GM21717 (cell line): Measurements from ENCODE around the gene ST6GALNAC4.
A peak's percentile ranks its signal among the peaks of the same experiment; 100 is the strongest.

Experiments
- ATAC-seq: cut with Tn5 transposase; IDR thresholded peaks from one replicate; pipeline ENCODE4 v1.9.1; 2021; ENCODE audit warnings: mild to moderate bottlenecking, moderate library complexity; ENCODE audit not compliant: unreplicated experiment

Gene ST6GALNAC4

DNA sequence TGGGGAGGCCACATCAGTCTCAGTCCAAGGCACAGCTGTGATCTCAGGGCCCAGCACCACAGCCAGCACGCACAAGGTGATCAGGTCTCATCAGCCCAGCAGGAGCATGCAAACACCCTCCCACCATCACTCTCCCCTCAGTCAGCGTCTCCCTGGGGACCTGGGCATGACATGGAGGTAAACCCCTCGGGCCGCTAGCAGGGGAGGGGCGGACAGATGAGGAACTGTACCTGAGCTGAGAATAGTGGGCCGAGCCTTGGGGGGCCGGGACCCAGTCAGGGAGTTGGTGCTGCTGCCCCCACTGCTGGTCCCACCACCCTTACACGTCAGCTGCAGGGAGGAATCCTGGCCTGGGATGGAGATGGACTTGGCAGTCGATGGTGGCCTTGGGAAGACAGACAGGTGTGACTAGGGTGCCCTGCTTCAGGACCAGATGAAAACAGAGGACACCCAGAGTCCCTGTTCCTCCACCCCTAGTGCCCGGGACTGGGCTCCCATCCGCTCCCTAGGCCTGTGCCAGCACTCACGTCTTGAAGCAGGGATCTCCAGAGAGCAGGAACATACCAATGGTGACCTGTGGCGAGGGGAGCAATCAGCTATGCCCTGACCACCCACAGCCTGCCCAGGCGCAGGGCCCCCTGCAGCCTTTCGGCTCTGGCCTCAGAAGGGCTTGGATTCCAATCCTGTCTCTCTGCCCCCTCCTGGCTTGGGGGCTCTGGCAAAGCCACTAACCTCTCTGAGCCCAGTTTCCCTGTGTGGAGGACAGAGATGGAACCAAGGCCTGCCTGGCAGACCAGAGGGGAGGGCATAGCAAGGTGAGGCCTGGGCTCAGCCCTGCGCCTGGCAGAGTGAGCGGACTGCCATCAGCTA lies 31.2 kb upstream of the ST6GALNAC4 start:
- no peak for ATAC-seq

DNA sequence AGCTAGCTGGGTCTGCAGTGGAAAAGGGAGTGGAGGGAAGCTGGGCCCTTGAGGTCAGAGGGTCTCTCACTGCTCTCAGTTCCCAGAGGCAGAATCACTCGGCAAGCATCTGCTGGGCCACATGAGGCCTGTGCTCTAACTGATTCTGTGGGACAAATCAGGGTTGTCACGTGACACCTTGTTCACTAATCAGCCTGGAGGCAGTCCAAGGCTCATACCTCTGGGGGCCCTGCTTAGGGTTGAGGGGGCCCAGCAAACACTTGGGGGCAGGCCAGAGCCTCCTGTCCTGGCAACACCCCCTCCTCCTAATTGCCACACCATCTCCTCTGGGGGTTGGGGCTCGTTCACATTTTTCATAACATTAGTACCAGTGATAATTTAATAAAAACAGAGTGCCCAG lies 29.9 kb upstream of the ST6GALNAC4 start:
- no peak for ATAC-seq

DNA sequence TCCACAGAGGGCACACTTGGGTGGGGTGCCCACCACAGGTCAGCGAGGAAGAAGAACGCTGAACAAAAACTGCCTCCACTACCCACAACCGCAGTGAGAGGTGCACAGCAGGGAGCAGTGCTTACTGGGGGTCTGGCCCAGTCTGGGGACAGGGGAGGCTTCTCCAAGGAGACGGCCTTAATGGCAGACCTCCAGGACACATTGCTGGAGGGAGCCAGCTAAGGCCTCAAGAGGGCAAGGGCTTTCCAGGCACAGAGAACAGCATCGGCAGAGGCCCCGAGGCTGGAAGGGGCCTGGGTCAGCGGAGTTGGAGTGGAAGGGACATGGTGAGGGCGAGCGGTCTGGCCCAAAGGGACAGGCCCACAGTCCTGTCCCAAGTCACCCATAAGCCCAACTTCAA lies 29.1 kb upstream of the ST6GALNAC4 start:
- ATAC-seq: no peak

DNA sequence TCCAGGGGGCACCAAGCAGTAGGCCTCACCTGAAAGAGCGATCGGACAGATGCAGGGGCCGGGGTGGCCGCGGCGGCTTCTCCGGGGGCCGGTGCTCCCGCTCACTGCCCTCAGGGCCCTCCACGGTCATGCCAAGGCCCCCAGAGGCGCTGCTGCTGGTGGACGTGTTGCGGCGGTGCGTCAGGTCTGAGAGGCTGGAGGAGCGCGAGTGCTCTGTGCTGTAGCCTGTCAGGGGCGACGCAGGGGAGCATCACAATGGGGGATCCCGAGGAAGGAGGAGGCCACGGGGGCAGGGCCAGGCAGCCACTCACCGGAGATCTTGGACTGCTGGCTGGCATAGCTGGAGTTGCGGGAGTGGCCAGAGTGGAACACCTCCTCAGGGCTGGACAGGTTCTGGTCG lies 28.5 kb upstream of the ST6GALNAC4 start:
- no peak for ATAC-seq

DNA sequence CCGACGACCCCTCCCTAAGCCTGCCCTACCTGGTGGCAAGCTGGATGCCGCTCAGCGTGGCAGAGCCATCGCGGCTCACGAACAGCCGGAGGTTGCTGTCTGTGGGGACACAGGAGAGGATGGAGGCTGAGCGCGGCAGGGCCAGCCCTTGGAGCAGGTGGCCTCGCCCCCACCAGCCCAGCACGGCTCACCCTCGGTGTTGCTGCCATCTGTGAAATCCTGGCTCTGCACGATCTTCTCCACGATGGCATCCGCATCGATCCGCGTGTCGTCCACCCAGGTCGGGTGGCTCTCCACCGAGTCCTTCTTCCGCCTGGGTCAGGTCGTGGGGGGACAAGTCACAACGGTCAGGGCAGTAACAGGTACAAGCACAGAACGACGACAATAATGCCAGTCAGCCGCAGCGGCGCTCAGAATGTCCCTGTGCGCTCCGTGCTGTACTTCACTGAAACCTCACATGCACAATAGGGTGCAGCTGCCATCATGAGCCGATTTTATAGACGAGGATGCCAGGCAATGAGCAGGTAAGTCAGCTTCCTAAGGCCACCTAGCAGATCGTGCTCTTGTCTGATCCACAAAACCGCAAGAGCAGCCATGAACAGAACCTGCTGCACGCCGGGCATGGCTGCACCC lies 27.9 kb upstream of the ST6GALNAC4 start:
- ATAC-seq: no peak

DNA sequence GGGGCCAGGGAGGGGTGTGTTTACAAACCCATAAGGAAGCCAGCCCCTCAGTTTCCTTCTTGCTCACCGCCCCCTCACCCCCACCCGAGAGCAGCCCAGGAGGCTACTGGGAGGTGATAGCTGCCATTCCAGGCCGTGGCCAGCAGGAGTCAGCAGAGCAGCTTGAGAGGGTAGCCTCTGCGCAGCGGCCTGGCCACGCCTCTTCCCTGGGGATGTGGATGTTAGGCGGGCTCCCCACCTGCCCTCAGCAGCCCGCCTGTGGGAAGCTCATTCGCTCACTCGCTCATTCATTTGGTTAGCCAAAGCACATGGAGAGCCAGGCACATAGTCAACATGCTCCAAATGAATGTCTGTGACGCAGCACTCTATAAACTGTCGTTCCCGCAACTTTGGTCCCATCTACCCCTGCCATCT lies 26.9 kb upstream of the ST6GALNAC4 start:
- ATAC-seq: no peak

DNA sequence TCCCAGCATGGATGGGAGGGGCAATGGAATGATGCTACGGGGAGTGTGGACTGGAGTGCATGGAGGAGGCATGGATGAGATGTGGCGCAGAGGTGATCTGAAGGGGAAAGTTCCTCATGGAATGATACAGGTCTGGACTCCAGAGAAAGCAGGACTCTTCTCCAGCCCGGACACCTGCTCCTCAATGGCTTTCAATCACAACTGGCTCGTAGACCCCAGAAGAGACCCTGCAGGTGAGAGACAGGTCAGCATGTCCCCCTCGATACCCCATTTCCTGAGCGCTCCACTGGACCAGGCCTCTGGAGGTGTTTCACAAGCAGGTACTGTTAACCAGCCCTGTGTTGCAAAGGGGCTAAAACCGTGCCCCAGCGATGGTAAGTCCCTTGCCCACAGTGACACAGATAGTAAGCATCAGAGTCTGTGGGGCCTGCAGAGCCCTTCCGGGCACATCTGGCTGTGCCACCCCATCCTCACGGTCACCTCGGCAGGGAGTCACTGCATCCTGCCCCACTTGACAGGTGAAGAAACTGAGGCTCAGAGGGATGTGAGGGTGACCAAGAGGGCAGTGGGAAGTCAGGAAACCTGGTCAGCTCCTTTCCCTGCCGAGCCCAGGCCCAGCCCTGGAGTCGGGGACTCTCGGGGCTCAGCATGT lies 26.3 kb upstream of the ST6GALNAC4 start:
- no peak for ATAC-seq

DNA sequence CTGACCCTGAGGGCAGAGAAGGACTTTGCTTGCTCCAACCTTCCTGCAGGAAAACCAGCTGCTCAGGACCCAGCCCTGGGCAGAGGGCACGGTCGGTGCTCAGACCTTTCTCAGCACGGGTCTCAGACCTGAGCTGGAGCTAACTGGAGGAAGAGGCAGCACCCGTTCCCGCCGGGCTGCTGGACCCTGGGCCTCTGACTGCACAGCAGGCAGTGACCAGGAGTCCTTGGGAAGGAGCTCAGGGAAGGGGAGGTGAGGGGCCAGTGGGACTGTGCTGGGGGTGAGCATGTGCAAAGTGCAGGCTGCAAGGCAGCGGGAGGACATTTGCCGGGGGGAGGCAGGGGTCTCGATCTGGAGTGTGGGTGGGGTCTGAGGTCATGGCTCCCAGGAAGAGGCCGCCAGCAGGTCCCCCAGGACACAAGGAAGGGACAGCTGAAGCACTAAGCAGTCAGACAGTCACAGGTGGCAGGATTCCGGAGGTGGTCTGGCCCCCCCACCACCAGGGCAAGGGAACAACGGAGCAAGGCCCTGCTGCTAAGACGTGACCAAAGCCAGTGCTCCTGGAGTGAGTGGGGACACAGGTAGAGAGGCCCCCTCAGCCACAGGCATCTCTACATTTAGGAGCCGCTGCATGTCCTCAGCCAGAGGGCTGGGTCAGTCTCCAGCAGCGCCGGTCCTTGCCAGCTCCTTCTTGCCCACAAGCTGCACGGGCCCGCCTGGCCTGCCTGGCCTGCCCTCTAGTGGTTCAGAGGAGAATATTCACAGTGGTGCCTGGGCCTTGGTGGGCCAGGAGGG lies 25.6 kb upstream of the ST6GALNAC4 start:
- no peak for ATAC-seq

DNA sequence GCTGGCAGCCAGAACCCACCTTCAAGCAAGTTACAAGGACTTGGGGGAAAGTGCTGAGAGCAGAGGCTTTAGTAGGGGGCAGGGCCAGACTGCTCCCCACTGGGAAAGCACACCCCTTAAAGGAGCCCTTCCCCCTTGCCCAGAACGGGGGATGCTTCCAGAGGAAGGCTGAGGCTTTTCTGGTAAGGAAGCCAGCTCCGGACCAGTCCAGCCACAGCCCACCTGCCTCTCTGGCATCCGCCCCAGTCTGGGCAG lies 25.0 kb upstream of the ST6GALNAC4 start:
- no peak for ATAC-seq

DNA sequence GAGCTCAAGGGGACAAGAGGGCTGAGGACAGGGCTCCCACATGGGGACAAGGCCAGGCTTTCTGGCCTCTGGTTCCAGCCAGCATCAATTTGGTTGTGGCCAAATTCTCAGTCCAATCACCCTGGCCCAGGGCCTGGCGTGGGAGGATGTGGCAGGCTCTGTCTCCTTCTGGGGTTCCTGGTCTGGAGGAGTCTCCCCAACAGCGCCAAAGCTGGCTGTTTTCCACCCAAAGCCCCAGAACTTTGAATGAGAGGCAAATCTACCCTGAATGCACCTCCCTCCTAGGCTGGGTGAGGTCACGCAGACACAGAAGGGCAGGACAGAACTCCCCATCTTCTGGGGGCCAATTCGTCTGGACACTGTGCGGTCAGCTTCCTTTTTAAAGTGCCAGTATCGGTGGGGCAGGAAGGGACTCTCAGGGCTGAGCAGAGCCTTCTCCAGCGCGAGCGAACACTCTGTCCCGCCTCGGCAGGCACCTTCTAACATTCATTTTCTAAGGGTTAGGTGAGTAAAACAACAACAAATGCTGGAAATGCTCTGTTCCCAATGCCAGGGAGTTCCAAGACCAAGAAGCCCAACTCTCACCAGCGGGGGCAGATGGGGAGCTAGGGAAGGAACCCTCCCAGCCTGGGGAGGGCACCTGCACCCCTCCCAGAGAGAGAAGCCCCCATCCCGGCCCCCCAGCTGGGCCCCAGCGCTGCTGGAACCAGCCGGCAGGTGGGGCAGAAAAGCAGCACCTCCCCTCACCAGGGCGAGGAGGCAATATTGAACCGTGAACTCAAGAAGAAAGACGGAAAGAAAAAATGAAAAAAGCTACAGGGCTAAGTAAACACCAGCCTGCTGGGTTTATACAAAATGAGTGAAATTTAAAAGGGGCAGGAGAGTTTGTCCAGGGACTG lies 24.5 kb upstream of the ST6GALNAC4 start:
- ATAC-seq: no peak

DNA sequence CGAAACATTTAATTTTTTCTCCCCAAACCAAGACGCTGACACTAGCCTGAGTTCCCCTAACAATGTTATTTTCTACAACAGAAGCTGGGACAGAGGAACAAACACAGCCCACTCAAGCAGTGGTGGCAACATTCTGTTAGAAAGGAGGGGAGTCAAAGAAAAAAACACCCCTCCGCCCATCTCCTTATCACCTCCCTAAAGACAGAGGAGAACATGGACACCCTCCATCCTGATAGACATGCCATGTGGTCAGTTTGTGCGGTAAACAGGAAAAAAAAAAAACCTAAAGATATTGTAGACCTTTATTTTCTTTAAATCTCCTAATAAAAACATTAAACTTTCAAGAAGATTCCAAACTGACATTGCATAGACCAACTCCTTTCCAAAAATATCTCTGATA lies 23.8 kb upstream of the ST6GALNAC4 start:
- no peak for ATAC-seq

DNA sequence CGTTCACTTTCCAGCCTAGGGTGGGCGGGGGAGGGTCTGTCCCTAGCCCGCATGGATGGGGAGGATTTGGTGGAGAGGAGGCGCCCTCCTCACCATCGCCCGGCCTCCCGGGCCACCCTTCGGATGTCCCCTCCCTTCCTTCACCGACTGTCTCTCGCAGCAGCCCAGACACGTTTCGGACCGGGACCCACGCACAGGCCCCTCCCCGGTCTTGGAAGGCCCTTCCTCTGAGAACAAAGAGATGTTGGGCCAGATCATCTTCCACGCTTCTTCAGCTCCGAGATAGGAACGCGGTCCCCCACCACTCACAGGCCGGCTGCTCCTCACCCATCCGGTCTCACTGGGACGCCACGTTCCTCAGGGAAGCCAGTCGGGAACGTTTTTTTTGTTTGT lies 21.5 kb upstream of the ST6GALNAC4 start:
- ATAC-seq: no peak

DNA sequence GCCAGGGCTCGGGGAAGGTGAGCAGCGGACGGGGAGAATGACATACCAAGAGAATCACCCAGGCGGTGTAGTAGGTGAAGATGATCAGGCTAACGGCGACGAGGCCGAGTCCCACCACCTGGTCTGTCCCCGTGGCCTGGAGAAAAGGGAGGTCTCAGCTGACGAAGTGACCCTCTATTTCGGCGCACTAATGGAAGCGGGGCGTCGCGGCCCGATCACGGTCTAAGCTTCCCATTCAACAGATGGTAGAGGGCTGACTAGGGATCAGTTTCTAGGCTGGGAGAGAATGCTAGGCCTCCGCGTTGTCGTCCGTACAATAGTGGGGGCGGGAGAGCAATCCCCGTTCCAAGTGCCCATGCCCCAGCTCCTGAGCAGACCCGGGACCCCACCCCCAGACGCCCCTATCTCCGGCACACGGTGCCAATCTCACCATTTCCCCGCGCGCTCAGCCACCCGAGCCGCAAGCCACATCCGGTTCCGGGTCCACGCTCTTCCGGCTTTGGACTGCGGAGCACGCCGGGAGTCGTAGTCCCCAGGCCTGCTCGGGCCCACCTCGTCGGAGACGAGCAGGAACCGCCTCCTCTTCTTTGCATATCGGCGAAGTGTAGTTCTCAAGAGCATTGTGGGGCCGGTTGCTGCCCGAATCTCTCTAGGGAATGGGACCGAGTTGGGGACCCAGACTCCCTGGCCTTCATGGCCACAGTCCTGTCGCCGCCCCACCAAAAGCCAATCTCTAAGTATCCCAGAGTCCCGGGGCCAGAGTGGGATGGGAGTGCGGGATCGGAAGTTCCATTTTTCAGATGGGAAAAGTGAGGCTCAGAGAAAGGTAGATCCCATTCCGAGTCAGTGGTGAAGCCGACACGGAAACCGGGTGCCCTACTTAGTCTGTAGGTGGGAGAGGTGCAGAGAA lies 20.8 kb upstream of the ST6GALNAC4 start, which contains the start of gene DPM2:
TSS of gene DPM2 (minus strand) at position 467 of the 910 bp plus-strand sequence. CDS start at position 433, 34 bp downstream.
- ATAC-seq: peak; percentile 79

DNA sequence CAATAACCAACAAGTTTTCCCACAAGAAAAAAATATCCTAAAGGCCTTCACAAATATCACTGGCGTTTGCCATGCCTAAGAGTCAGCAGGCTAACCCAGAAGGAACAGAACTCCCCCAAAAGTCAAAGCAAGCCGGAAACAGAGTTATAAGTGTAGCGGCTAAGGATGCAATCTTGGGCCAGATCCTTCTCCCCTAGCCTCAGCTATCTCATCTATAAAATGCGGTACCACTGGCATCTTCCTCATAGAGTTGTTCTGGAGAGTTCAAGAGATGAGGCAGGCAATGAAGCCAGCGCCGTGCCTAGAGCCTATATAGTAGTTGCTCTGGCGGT lies 20.2 kb upstream of the ST6GALNAC4 start:
- ATAC-seq: no peak

DNA sequence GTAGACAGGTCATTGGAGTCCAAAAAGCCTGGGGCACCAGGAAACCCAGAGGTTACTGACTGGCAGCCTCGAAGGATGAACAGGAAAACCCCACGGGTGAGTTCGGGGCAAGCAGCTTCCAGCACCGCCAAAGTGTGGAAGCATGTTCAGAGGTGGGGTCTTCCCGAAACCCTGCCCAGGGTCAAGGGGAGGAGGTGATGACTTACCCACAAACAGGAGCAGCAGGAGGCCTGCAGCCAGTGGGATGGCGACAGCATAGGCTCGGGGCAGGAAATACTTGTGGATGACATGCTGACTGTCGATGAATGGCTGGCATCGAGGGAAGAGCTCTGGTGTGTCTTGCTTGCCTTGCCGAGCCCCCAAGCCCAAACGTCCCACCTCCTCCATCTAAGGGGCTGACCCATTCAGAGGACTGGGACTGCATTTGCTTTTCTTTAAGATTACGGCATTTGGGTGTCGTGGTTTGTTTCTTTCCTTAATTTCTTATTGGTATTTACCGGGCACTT lies 19.6 kb upstream of the ST6GALNAC4 start:
- no peak for ATAC-seq

DNA sequence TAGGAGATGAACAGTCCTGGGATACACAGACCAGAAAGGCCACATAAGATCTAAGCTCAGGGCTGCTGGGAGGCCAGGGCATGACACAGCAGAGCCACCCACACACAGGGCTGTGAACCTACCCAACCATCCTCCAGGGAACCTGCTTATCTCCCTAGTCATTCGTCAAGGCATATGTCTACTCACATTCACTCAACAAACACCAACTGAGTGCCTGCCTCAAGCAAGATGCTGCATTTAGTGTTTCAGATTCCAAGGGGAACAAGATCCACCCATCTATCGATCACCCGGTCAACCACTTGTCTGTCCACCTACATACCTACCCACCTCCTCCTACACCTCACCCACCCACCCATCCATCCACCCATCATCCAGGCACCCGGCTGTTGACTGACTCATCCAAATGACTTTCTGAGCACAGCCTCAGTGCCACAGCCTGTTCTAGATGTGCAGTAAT lies 19.0 kb upstream of the ST6GALNAC4 start:
- ATAC-seq: no peak

DNA sequence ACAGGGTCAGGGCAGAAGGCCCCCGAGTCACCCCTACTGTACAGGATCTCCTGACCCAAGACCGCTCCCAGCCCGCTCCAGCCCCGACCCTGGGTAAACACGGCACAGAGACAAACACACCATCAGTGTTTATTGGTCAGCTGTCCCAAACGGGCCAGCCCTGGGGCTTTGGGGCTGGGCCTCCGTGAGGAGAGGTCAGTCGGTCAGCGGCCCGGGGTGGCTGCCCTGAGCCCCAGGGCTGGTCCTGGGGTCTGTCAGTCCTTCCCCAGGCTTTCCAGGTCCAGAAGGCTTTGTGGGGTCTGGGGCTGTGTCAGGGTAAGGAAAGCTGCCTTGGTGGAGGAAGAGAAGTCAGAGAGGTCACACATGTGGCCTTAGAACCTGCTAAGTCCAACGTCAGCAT lies 18.1 kb upstream of the ST6GALNAC4 start:
- no peak for ATAC-seq

DNA sequence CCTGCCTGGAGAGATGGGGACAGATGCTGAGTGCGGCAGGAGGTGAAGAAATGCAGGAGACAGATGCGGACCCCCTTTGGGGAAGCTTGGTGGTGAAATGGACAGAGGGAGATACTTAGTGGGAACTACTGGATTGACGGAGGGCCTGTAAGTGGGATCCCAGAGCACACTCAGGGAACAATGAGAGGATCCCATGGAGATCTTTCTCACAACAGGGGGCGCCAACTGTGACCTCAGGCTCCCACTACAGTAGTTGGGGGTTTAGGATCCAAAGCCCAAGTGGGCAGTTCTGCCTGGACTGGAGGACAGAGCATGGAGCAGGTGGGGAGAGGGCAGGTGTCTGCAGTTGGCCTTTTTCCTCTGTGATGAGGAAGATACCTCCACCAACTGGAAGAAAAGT lies 17.4 kb upstream of the ST6GALNAC4 start:
- ATAC-seq: no peak
